ENCODE measurements around the gene PSMB11.

PSMB11 gene

DNA sequence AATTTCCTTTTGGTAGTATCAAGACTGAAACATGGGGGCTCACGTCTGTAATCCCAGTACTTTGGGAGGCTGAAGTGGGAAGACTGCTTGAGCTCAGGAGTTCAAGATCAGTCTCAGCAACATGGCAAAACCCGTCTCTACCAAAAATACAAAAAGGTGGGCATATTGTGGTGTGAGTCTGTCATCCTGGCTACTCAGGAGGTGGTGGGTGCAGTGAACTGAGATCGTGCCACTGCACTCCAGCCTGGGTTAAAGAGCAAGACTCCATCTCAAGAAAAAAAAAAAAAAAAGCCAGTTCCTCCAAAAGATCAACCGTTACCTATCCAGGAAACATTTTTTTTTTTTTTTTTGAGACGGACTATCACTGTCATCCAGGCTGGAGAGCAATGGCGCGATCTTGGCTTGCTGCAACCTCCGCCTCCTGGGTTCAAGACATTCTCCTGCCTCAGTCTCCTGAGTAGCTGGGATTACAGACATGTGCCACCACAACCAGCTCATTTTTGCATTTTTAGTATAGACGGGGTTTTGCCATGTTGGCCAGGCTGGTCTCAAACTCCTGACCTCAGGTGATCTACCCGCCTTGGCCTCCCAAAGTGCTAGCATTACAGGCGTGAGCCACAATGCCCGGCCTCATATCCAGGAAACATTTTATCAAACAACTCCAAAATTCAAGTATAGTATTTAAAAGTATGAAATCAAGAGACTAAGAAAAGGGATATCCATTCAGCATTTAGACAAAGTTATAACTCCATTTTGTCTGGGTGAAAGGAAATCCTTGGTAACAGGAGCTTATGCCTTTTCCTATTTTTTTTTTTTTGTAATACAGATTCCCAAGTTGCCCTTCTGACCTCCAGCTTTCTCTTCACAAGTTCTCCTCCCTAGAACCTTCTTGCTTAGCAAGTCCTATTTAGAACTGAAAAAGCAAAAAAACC is 49.5 kb downstream of the PSMB11 start:
- DNase-seq = no peak

GRCh38 chr14:23093104-23093503 is 51.1 kb downstream of the PSMB11 start:
- DNase-seq = no peak

- no peak for DNase-seq
Observed at GRCh38 chr14:23093526-23093925, 51.5 kb downstream of the PSMB11 start.

Measured in NCI-H146 (cell line).